Lower leg skin (tissue), 3 donors: Measurements from ENCODE around the gene PLCE1.

ENCODE experiments used
- CTCF ChIP-seq, 3 donors: fragments of 450-650 bp; IDR thresholded peaks; one replicate each; pipeline ENCODE4 v1.5.1; 2016; ENCODE audit warnings: antibody characterized with exemption in 3 of 3, mild to moderate bottlenecking in 3 of 3, moderate library complexity in 2 of 3
- POLR2A ChIP-seq, 2 donors: fragments of 450-650 bp; IDR thresholded peaks; one replicate each; pipeline ENCODE4 v1.6.1; 2016 to 2017; ENCODE audit warnings: antibody characterized with exemption in 2 of 2, mild to moderate bottlenecking in 1 of 2, moderate library complexity in 1 of 2

DNA sequence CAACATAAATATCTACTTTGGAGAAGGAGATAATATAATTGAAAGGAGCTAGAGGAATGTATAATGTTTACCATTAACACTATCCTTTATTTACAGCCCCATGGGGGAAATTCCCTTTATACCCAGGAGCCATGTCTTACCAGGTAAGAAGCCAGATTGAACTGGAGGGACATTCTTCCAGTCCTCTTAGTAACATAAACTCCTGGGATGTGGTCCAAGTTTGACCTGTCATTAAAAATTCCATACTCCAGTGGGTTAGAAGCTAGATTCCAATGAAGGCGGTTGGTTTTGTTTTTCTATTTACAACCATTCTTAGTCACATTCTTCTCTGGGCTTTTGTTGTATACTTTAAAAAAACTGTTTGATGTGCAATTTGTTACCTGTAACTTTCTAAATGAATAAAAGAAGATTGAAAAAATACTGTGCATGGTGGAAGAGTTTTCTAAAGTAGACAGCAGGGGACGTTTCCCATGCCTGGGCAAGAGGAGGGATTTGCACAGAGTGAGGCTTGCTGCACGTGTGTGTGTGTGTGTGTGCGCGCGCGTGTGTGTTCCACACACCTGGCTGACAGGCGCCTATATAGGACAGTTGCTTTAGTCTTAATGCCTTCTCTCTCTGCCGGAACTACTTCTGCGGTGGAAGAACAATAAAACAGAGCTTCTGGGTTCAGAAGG is 2.0 kb downstream of the PLCE1 start:
- TF ChIP-seq CTCF (IDR thresholded peaks at IDR 0.05) (no peak), POLR2A (IDR thresholded peaks at IDR 0.05) (no peak)
